NOMO-1 treated with DMSO at 0.1 percent for 48 hours (cell line): ENCODE results near the gene ARHGEF17.
A peak's percentile ranks its signal among the peaks of the same experiment; 100 is the strongest.

Source experiments
- DNase-seq: peaks from one replicate; lab custom pipeline; 2025; ENCODE audit not compliant: unreplicated experiment; lab: John Stamatoyannopoulos, UW

ARHGEF17 gene

DNA sequence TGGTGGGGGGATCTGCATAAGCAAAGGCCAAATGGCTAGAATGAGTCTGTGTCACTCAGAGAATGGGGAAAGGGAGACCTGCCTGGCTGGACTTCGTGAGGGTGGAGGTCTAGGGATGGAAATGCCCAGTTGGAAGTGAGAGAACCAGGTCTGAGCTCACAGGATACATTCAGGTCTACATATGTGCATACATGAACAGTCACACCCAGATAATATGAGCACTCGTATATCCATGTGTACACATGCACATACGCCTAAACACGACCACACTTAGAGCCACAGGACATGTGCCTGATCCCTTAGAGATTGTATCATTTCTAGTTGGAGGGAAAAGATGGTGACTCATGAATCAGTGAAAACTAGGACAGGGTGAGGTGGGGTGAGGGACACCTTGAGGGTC lies 47.0 kb downstream of the ARHGEF17 start:
- no peak for DNase-seq

DNA sequence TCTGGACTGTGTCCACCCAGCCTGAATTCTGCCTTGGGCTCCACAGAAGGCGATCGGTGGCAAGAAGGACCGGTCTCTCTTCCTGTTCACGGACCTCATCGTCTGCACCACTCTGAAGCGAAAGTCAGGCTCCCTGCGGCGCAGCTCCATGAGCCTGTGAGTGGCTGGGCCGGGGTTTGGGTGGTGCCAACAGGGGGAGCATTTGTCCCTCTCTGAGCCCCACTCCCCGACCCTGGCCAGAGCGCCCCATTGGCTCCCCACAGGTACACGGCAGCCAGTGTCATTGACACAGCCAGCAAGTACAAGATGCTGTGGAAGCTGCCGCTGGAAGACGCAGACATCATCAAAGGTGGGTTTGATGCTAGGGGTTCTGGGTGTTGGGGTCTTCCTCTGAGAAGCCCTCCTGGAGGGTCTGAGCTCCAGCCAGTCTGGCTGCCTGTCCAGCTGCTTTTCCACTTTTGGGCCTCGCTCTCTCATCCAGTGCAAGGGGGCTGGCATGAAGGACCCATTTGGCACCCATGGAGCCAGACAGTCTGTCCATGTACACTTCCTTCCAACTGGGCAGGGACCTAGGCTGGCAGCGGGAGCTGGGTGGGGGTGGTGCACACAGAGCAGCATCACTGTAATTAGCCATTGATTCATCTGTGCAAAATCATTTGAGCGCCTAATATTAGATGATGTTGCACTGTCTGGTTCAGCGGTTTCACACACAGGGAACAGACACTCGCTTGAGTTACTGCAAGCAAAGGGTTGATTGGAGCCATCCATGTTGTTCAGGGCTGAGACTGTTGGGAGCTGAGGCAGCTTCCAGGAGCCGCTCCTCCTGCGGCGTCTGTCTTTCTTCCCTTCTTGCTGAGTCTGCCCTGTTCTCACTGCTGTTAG lies 49.1 kb downstream of the ARHGEF17 start:
- no peak for DNase-seq

DNA sequence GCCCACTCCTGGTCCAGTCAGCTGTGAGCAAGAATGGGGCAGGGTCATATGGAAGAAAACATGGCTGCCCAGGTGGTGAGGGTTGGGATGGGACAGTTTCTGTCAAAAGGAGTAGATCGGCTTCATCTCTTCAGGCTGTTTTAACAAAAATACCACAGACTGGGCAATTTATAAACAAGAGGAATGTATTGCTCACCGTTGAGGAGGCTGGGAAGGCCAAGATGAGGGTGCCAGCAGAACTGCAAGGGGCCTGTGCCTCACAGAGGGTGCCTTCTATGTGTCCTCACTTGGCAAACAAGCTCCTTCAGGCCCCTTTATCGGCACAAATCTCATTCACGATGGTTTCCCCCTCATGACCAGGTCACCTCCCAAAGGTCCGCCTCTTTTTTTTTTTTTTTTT lies 50.0 kb downstream of the ARHGEF17 start:
- no peak for DNase-seq

DNA sequence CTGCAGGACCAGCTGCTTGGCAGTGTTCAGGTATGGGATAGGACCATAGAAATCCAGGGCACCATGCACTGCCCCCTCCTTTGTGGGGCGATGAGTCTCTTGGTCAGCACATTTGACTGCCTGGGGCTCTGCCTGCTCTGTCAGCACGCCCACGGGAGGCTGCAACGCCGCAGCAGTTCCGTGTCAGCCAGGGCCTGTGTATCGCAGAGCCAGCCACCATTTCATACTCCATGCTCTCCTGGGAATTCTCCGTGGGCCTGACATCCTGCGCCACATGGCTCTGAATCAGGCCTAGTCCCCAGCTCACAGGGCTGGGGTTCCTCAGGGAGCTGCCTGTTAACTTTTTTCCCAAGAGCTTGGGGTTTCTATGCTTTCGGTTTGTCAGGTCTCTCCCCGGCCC lies 51.3 kb downstream of the ARHGEF17 start:
- no peak for DNase-seq

DNA sequence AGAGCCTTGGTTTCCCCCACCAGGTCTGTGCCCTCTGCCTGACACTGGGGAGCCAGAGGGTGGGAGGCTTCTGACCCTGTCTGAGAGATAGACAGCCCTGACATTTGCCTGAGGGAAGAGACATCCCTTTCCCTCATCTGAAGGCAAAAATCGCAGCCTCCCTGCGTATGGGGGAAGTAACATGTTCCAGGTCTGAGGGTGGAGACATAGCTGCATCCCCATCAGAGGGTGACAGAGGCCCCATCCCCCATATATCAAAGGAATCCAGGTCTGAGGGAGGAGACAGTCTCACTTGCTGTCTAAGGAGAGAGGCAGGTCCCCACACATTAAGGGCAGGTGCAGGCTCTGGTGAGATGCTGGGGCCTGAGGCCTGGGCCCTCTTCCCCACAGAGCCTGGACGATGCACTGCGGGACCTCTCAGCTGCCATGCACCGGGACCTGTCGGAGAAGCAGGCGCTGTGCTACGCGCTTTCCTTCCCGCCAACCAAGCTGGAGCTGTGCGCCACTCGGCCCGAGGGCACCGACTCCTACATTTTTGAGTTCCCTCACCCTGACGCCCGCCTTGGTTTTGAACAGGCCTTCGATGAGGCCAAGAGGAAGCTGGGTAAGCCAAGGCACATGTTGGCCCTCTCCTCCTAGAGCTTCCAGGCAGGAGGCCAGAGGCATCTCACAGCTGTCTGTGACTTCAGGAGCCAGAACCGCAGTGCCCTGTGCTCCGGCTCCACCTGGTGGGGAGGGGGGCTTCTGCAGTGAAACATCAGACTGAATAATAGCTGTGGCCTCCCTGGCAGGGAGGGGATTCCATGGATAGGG lies 52.1 kb downstream of the ARHGEF17 start:
- DNase-seq = no peak

DNA sequence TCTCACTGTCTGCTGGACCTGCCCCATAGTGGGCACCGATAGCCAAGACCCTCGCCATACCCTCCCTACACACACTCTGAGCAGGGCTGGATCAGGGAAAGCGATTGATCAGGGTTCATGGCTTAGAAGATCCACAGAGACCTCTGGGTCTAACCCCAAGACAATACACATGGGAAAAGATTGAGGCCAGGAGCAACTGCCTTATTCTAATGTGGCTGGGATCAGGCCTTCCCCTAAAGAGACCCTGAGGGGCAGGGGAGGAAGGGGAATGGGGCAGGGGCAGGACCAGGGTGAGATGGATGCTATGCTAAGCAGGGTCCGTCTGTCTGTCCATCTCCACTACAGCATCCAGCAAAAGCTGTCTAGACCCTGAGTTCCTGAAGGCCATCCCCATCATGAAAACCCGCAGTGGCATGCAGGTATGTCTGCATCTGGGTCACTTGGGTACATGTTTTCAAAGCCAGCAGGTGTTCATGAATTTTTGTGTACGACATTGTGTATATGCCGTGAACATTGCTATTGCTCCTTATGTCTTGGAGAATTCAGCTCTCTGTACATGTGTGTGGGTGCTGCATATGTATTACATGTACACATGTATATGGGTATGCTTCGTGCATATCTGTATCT lies 52.8 kb downstream of the ARHGEF17 start:
- no peak for DNase-seq

DNA sequence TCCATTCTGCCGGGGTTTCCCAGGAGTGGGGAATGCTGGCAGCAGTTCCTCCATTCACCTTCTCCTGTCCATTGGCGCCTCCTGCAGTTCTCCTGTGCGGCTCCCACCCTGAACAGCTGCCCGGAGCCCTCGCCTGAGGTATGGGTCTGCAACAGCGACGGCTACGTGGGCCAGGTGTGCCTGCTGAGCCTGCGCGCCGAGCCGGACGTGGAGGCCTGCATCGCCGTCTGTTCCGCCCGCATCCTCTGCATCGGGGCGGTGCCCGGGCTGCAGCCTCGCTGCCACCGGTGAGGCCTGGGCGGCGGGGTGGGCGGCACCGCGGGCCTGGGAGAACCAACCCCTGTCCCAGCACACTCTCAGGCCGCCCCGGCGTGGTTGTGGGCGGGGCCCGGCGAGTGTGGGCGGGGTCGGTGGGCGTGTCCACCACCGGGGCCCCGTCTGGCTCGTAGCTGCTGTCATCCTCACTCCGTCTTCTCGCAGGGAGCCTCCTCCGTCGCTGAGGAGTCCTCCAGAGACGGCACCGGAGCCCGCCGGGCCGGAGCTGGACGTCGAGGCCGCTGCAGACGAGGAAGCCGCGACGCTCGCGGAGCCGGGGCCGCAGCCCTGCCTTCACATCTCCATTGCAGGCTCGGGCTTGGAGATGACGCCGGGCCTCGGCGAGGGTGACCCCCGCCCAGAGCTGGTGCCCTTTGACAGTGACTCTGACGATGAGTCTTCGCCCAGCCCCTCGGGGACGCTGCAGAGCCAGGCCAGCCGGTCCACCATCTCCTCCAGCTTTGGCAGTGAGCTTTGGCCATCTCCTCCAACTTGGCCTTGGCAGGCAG lies 54.1 kb downstream of the ARHGEF17 start:
- no peak for DNase-seq

DNA sequence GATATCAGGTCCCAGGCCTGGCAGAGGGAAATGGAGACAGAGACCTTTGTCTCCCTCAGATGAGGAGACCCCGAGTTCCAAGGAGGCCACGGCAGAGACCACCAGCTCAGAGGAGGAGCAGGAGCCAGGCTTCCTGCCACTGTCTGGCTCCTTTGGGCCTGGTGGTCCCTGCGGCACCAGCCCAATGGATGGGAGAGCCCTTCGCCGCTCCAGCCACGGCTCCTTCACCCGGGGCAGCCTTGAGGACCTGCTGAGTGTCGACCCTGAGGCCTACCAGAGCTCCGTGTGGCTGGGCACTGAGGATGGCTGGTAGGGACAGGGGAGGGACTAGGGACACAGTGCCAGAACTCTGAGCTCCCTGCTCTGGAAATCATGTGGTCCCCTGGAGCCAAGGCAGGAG lies 55.1 kb downstream of the ARHGEF17 start:
- no peak for DNase-seq

DNA sequence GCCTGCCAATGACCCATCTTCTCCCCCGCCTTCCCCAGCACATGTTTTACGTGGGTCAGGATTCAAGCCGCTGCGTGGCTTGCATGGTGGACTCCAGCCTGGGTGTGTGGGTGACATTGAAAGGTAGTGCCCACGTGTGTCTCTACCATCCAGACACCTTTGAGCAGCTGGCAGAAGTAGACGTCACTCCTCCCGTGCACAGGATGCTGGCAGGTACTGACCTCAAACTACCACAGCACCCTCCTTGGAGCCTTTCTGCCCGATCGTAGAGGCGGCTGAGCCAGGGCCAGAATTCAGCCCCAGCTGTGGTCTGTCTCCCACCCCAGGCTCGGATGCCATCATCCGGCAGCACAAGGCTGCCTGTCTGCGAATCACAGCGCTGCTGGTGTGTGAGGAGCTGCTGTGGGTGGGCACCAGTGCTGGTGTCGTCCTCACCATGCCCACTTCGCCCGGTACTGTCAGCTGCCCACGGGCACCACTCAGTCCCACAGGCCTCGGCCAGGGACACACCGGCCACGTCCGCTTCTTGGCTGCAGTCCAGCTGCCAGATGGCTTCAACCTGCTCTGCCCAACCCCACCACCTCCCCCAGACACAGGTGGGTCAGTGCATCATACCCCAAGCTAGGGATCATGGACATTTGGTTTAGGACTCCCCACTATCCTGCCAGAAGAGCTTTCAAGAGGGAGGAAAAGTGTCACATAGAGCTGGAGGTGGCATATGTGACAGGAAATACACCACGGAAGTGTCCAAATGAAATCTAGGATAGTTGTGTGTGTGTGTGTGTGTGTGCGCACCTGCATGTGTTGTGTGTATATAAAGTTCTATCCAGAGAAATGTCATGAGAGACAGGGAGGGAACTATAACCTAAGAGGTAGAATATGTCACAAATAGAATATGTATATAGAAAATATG lies 57.5 kb downstream of the ARHGEF17 start:
- DNase-seq = no peak

DNA sequence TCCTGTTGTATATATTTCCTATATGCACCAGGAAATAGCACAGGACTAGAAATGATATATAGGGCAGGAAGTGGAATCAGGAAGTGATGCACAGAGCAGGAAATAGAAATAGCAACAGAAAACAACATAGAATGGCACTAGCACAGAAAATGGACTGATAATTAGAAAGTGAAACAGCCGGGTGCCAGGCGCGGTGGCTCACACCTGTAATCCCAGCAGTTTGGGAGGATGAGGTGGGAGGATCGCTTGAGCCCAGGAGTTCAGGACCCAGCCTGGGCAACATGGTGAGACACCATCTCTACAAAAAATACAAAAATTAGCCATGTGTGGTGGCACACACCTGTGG lies 58.2 kb downstream of the ARHGEF17 start:
- peak; percentile 66 for DNase-seq

DNA sequence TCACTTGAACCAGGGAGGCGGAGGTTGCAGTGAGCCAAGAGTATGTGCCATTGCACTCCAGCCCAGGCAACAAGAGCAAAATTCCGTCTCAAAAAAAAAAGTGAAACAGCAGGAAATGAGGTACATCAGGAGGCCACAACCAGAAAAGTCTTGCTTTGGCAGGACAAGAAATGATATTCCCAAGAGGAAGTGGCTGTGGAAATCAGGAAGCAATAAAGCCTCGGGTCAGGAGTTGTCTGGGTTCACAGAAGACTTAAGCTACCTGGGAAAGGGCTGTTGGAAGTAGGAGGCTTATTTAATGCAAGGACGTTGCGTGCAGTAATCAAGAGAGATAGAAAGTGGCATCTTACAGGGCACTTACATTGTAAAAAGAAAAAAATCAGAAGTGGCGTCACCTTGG lies 58.9 kb downstream of the ARHGEF17 start:
- no peak for DNase-seq

DNA sequence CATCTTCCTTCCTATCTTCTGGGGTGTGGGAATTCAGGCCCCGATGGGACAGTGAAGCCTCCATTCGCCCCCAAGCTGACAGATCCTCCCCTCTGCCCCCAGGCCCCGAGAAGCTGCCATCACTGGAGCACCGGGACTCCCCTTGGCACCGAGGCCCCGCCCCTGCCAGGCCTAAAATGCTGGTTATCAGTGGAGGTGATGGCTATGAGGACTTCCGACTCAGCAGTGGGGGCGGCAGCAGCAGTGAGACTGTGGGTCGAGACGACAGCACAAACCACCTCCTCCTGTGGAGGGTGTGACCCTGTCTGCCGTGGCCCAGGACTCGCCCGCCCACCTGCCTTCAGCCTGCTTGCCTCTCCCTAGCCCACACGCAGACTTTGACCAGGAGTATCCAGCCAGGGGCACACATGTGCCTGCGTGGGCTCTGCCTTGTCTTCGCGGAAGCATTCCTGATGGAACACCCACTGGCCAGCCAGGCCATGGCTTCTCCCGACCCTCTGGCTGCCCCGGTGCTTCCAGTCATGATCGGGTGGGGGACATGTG lies 59.5 kb downstream of the ARHGEF17 start:
- no peak for DNase-seq

DNA sequence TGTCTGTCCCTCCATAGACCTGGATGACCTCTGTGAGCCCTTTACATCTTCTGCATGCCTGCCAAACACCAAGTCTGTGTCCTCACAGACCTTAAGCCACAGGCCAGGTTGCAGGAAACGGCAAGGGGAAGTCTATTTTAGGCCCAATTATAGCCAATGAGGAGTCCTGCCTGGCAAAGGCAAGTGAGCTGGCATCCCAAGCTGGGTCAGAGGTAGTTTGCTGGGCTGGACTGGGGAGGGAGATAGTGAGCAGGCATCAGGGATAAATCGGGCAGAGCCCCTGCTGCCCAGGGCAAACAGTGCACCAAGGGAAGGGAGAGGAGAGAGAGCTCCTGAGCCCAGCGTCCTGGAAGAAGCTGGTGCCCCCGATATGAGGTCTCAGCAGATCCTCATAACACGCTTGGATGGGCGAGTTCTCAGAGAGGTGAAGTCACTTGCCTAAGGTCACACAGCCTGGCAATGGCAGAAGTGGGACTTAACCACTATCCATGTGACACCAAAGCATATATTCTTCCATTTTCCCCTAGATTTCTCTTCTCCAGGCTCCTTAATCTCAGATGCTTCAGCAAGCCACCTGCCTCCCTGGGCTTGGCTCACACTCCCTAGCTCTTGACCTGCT lies 64.4 kb downstream of the ARHGEF17 start:
- peak; percentile 75 for DNase-seq

DNA sequence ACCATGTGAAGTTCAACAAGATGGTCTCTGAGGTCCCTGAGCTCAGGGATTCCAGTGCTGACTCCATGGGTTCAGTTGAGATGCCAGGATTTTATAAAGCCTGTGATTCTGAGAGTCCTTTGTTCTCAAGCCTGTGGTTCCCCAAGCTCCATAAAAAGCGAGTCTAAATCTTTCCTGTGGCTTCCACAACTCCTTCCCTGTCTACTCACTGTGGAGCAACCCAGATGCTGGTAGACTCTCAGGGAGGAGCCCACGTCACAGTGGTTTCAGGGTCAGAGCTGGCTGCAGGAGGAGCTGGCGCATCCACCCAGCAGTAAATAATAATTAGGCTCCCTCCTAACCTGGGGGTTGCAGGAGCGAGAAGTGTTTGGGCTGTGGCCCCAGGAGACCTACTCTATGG lies 66.1 kb downstream of the ARHGEF17 start:
- DNase-seq = no peak

DNA sequence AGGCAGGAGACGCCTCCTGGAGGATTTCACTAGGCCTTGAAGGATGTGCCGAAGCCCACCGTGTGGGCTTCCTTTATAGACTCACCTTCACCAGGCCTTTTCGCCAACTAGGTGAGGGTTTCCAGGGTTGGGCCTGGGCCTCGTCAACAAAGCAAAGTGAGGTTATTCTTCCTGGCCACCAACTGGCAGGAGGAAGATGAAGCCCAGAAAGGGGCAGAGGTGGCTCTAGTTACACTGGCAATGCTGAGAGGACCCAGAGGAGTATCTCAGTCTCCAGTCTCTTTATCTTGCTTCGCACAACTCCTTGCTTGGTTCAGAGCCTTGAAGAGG lies 67.7 kb downstream of the ARHGEF17 start:
- DNase-seq = no peak

DNA sequence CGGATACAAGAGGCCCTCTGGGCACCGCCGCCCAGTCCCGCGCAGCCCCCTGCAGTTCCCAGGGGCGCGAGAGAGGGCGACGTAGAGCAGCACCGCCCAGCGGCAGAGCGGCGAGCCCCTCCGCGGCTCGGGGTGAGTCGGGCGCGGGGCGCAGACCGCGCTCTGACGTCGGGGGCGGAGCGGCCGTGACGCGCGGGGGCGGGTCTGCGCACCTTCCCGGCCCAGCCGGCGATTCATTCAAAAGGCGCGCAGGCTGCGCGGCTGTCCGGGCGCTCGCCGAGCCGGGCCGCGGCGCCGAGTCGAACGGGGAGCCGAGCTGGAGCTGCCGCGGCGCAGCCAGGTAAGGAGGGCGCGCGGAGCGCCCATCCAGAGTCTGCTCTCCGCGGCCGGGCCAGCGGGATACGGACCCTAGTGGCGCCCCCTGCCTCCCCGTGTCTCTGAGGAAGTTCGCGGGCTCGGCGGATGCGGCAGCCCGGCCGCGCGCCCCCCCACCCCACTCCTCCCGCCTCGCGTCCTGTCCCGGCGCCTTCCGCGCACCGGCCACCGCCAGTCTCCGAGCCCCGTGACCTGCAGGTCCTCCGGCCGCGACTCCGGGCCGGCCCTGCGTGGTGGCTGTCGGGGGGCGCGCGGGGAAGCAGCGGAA lies 68.2 kb downstream of the ARHGEF17 start, which contains the start of gene RELT:
TSS of gene RELT (plus strand) at position 240 of the 643 bp plus-strand sequence. CDS start 12,738 bp downstream, outside the sequence.
- peak; percentile 86 for DNase-seq

DNA sequence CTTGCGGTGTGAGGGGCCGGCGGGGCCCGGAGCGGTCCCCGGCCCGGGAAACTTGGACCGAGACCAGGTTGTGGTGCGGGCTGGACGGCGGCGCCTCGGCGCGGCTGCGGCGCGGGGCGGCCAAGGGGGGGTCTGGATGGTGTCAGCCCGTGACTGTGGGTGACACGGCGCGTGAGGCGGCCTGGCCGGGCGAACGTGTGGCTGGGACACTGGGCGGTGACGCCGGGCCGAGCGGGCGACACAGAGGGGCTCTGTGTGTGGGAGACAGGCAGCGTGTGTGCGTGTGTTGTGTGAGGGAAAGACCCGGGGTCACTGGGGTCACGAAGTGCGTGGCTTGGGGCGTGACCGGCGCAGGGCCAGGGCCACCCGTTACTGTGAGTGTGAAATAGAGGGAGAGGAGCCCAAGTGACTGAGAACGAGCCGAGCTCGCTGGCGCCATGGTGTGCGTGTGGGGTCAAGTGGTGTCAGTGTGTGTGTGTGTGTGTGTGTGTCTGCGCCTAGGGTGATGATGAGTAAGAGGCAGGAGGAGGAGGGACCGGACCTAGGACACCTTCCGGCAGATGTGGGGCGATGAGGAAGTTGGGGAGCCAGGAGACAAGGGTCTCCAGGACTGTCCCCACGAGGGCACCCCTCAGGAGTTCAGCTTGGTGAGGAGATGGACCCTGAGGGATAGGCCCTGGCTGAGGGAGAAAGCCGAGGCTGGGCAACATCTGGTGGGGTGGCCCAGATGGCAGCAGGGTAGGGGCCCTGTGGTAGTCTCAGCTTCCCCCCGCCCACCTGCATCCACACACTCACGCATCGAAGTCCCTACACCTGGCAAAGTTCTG lies 68.9 kb downstream of the ARHGEF17 start:
- DNase-seq = peak; percentile 76
